IMR-90 (cell line): ENCODE measurements around the gene ROCK2. TPM values are rescaled to one million over a fixed set of nuclear protein-coding genes. Genes with fewer than 3 reads are reported as not detected.

ENCODE experiments used
- ATAC-seq: fragments of 200-7000 bp; cut with Tn5 transposase; 2 replicates; pipeline ENCODE4 v1.9.1; 2020; ENCODE audit warnings: low read depth, mild to moderate bottlenecking, moderate library complexity
- BruUV-seq: library from RNA; stranded (reverse); fragments of 400-500 nt; replicated peaks from 2 replicates; lab custom pipeline; 2021; lab: Mats Ljungman, UMichigan
- CTCF ChIA-PET: fragments of 300-600 bp; formaldehyde crosslinking; extraction: SDS; loops from one replicate; lab custom pipeline; 2021; ENCODE audit warnings: antibody characterized with exemption; lab: Yijun Ruan, JAX
- POLR2A ChIA-PET: fragments of 300-600 bp; sonication (Branson Sonifier 250); formaldehyde crosslinking; loops from one replicate; lab custom pipeline; 2022; ENCODE audit warnings: antibody characterized with exemption; ENCODE audit not compliant: unreplicated experiment; lab: Charles Lee
- DNase-seq: peaks from one replicate; pipeline ENCODE4 v3.0.0; 2013
- H2AFZ ChIP-seq: replicated peaks from 2 replicates; pipeline ENCODE3; 2013; ENCODE audit warnings: low read length, mild to moderate bottlenecking; ENCODE audit not compliant: poor library complexity
- H2AK5ac ChIP-seq: 2 replicates; pipeline ENCODE4 v1.6.1; 2013; ENCODE audit warnings: low read depth, low read length, inconsistent platforms
- H2AK9ac ChIP-seq: replicated peaks from 2 replicates; pipeline ENCODE3; 2013; ENCODE audit warnings: mild to moderate bottlenecking, low read depth, low read length, moderate library complexity; ENCODE audit not compliant: poor library complexity
- H2BK120ac ChIP-seq: 2 replicates; pipeline ENCODE4 v1.6.1; 2013; ENCODE audit warnings: low read depth, low read length, inconsistent platforms
- H2BK15ac ChIP-seq: 3 replicates; pipeline ENCODE4 v1.6.1; 2013; ENCODE audit warnings: low read depth, low read length, inconsistent platforms
- H2BK20ac ChIP-seq: 2 replicates; pipeline ENCODE4 v1.6.1; 2013; ENCODE audit warnings: low read depth, mild to moderate bottlenecking, inconsistent platforms, low read length, moderate library complexity
- H2BK5ac ChIP-seq: 2 replicates; pipeline ENCODE4 v1.6.1; 2013; ENCODE audit warnings: mild to moderate bottlenecking, low read depth, low read length, inconsistent platforms; ENCODE audit not compliant: poor library complexity, severe bottlenecking
- H3K14ac ChIP-seq: replicated peaks from 2 replicates; pipeline ENCODE4 v1.6.1; 2013; ENCODE audit warnings: low read depth, low read length, inconsistent platforms
- H3K18ac ChIP-seq: 2 replicates; pipeline ENCODE4 v1.6.1; 2013; ENCODE audit warnings: low read depth, low read length, control low read depth
- H3K23ac ChIP-seq: 2 replicates; pipeline ENCODE4 v1.6.1; 2013; ENCODE audit warnings: low read depth, low read length, inconsistent platforms
- H3K27ac ChIP-seq: 2 replicates; pipeline ENCODE4 v1.5.1; 2013; ENCODE audit warnings: mild to moderate bottlenecking, control low read depth, low read length; ENCODE audit not compliant: insufficient read depth
- H3K27me3 ChIP-seq: 2 replicates; pipeline ENCODE4 v1.6.1; 2013; ENCODE audit warnings: low read length; ENCODE audit not compliant: control insufficient read depth, insufficient read depth
- H3K36me3 ChIP-seq: 2 replicates; pipeline ENCODE4 v1.6.1; 2013; ENCODE audit warnings: low read length, mixed read lengths; ENCODE audit not compliant: control insufficient read depth, insufficient read depth
- H3K4ac ChIP-seq: 2 replicates; pipeline ENCODE4 v1.6.1; 2013; ENCODE audit warnings: low read depth, low read length, inconsistent platforms
- H3K4me1 ChIP-seq: 2 replicates; pipeline ENCODE4 v1.6.1; 2013; ENCODE audit warnings: low read length, mixed read lengths; ENCODE audit not compliant: control insufficient read depth, insufficient read depth
- H3K4me2 ChIP-seq: 2 replicates; pipeline ENCODE4 v1.6.1; 2013; ENCODE audit warnings: low read depth, mild to moderate bottlenecking, control low read depth, low read length, moderate library complexity
- H3K4me3 ChIP-seq: 2 replicates; pipeline ENCODE4 v1.5.1; 2013; ENCODE audit warnings: low read depth, mild to moderate bottlenecking, control low read depth, low read length, moderate library complexity; ENCODE audit not compliant: insufficient read depth
- H3K56ac ChIP-seq: 2 replicates; pipeline ENCODE4 v1.6.1; 2013; ENCODE audit warnings: low read length, inconsistent platforms; ENCODE audit not compliant: insufficient read depth; ENCODE audit errors: extremely low read depth
- H3K79me1 ChIP-seq, 2 experiments: 2 replicates each; pipeline ENCODE4 v1.6.1; 2013; ENCODE audit warnings: low read length in 2 of 2, inconsistent platforms in 1 of 2, low read depth in 1 of 2
- H3K9ac ChIP-seq: 2 replicates; pipeline ENCODE4 v1.6.1; 2013; ENCODE audit warnings: low read depth, low read length, control low read depth
- H3K9me1 ChIP-seq: 2 replicates; pipeline ENCODE4 v1.6.1; 2013; ENCODE audit warnings: low read length, inconsistent platforms; ENCODE audit not compliant: insufficient read depth
- H3K9me3 ChIP-seq: 2 replicates; pipeline ENCODE4 v1.6.1; 2013; ENCODE audit warnings: low read length; ENCODE audit not compliant: control insufficient read depth, insufficient read depth
- H4K20me1 ChIP-seq: 2 replicates; pipeline ENCODE4 v1.6.1; 2013; ENCODE audit warnings: low read length, inconsistent platforms; ENCODE audit not compliant: insufficient read depth
- H4K5ac ChIP-seq: 2 replicates; pipeline ENCODE4 v1.6.1; 2013; ENCODE audit warnings: mild to moderate bottlenecking, low read depth, low read length, control low read depth
- H4K8ac ChIP-seq, 2 experiments: 2 replicates each; pipeline ENCODE4 v1.6.1; 2013; ENCODE audit warnings: low read depth in 2 of 2, low read length in 2 of 2, control low read depth in 1 of 2, inconsistent platforms in 1 of 2
- H4K91ac ChIP-seq: 2 replicates; pipeline ENCODE4 v1.6.1; 2013; ENCODE audit warnings: low read depth, low read length, inconsistent platforms; ENCODE audit not compliant: insufficient read depth
- NFE2L2 ChIP-seq: fragments of 150-350 bp; IDR thresholded peaks from 2 replicates; pipeline ENCODE4 v1.6.1; 2016; ENCODE audit warnings: low read depth, mild to moderate bottlenecking, low read length
- WGBS, 2 experiments: methylation state at CpG; one replicate each; pipeline versions ENCODE4 v1.1.5 to v1.1.7; 2013; ENCODE audit warnings: missing lambda C conversion rate in 2 of 2; ENCODE audit not compliant: insufficient read length in 1 of 2; ENCODE audit errors: extremely low coverage in 2 of 2; 5-methylcytosine and 5-hydroxymethylcytosine counted together
- dilution Hi-C: fragments of 300-500 bp; cut with HindIII; formaldehyde crosslinking; loops from one replicate; pipeline ENCODE4 v1.14.3; 2018; ENCODE audit warnings: low sequenced_read_pairs; ENCODE audit not compliant: unreplicated experiment
- in situ Hi-C: fragments of 300-500 bp; cut with MboI; formaldehyde crosslinking; loops from 3 replicates; pipeline ENCODE4 v1.14.3; 2019; ENCODE audit warnings: low sequenced_read_pairs, inconsistent platforms, mixed read lengths
- intact Hi-C: fragments of 100-400 bp; cut with micrococcal nuclease; formaldehyde crosslinking; loops from 2 replicates; pipeline ENCODE4 v1.10.0; 2022
- polyA plus RNA-seq, 3 experiments: library from polyadenylated mRNA; depleted of rRNA; stranded (reverse); fragments of >200 nt; gene quantifications; 2 replicates each; pipeline ENCODE4 v1.2.3, GENCODE V29; 2012; ENCODE audit warnings: low replicate concordance in 1 of 3
- total RNA-seq: library from RNA; depleted of rRNA; stranded (reverse); fragments of >200 nt; gene quantifications from 2 replicates; pipeline ENCODE4 v1.2.3, GENCODE V29; 2012

The ROCK2 gene
- total and polyA plus RNA-seq, 2 of the 4 experiments (the other 2 are of a cell fraction) = 9.0 to 28.3 TPM

GRCh38 chr2:11213090-11213638, 131.3 kb downstream of the ROCK2 start:
- no peak overlapping the region for H3K4me2 ChIP-seq
- 87% methylated on average over 3 of the region's 5 CpGs; no CpG with 5 or more reads in 1 of the 2 experiments for WGBS, 2 experiments
- DNase-seq = peak; percentile 61

More at GRCh38 chr2:11213090-11213638, 131.3 kb downstream of the ROCK2 start:
- no TSS peak for BruUV-seq
- no peak overlapping the region for H3K56ac ChIP-seq
- H3K4me1 ChIP-seq = no peaks in the 10 kb centered on the region
- no peak overlapping the region for H2AK9ac ChIP-seq
- H3K79me1 ChIP-seq = peaks cover 0 to 16% of the 10 kb centered on the region in 2 experiments; a peak in 2 of 4 replicates
- H2AK5ac ChIP-seq = no peak overlapping the region
- no peaks in the 10 kb centered on the region for H3K27me3 ChIP-seq
- H3K23ac ChIP-seq = no peak overlapping the region
- intact Hi-C loops = no loop called here
- no peak overlapping the region for H3K9ac ChIP-seq
- no peak overlapping the region for H4K91ac ChIP-seq
- no peak for ATAC-seq
- peaks cover 29% of the 10 kb centered on the region for H3K36me3 ChIP-seq
- no peak overlapping the region for H2BK5ac ChIP-seq
- ChIA-PET CTCF (no interaction called here), POLR2A (no interaction called here)
- no peak overlapping the region for H3K14ac ChIP-seq
- no peak overlapping the region for H3K4me3 ChIP-seq
- H2BK20ac ChIP-seq = no peak overlapping the region
- in situ Hi-C loops = no loop called here
- no peak overlapping the region for H2BK15ac ChIP-seq
- H3K18ac ChIP-seq = no peak overlapping the region
- TF ChIP-seq NFE2L2 = no peak
- no peak overlapping the region for H2AFZ ChIP-seq
- no peaks in the 10 kb centered on the region for H3K9me1 ChIP-seq
- dilution Hi-C loops = no loop called here
- H2BK120ac ChIP-seq = no peak overlapping the region
- no peak overlapping the region for H4K8ac ChIP-seq
- H3K4ac ChIP-seq = no peak overlapping the region
- no peak overlapping the region for H4K5ac ChIP-seq
- H3K27ac ChIP-seq = no peak overlapping the region
- H3K9me3 ChIP-seq = no peaks in the 10 kb centered on the region
- peaks cover 4% of the 10 kb centered on the region for H4K20me1 ChIP-seq
